Tibial nerve (tissue), 4 donors: ENCODE measurements around the gene PYGM. TPM values are rescaled to one million over a fixed set of nuclear protein-coding genes. Genes with fewer than 3 reads are reported as not detected.
A peak's percentile ranks its signal among the peaks of the same experiment; 100 is the strongest.

Experiments
- DNase-seq, 2 donors: peaks; one replicate each; pipeline ENCODE4 v3.0.0-alpha.2; 2019; ENCODE audit warnings: low spot score in 2 of 2
- H3K27ac ChIP-seq, 4 donors: fragments of 200-600 bp; sonication (generic) in 3 of 4; one replicate each; pipeline ENCODE4 v1.5.1; 2017 to 2019; ENCODE audit warnings: mild to moderate bottlenecking in 1 of 4
- H3K27me3 ChIP-seq, 2 donors: fragments of 200-600 bp; sonication (generic) in 1 of 2; one replicate each; pipeline versions ENCODE4 v1.5.1 to v1.6.0; 2017 to 2019
- H3K36me3 ChIP-seq, 3 donors: fragments of 200-600 bp; sonication (generic); one replicate each; pipeline ENCODE4 v1.5.1; 2018 to 2019
- H3K4me1 ChIP-seq, 4 donors: fragments of 200-600 bp; sonication (generic) in 3 of 4; one replicate each; pipeline ENCODE4 v1.5.1; 2017 to 2019
- H3K4me3 ChIP-seq, 4 donors: fragments of 200-600 bp; sonication (generic) in 3 of 4; one replicate each; pipeline ENCODE4 v1.5.1; 2017 to 2019; ENCODE audit warnings: mild to moderate bottlenecking in 1 of 4, moderate library complexity in 1 of 4
- H3K9me3 ChIP-seq, 4 donors: fragments of 200-600 bp; sonication (generic) in 3 of 4; one replicate each; pipeline ENCODE4 v1.5.1; 2017 to 2019
- EP300 ChIP-seq, 2 donors: sonication (generic); formaldehyde crosslinking; IDR thresholded peaks; one replicate each; pipeline ENCODE4 v1.6.1; 2017; ENCODE audit warnings: antibody characterized with exemption in 2 of 2, mild to moderate bottlenecking in 1 of 2
- POLR2A ChIP-seq, 2 donors: fragments of 450-650 bp; IDR thresholded peaks; one replicate each; pipeline ENCODE4 v1.6.1; 2017; ENCODE audit warnings: antibody characterized with exemption in 2 of 2, mild to moderate bottlenecking in 2 of 2, moderate library complexity in 2 of 2
- WGBS, 2 donors: methylation state at CpG; one replicate each; pipeline ENCODE4 v1.1.5; 2018; 5-methylcytosine and 5-hydroxymethylcytosine counted together
- total RNA-seq, 4 donors: library from RNA; depleted of rRNA; stranded (reverse); fragments of >200 nt; gene quantifications; one replicate each; pipeline ENCODE4 v1.1.0, GENCODE V29; 2016
- TF ChIP-seq, protein P1 (sequence below), 5 experiments: fragments of 200-600 bp in 3 of 5; fragments of 450-650 bp in 2 of 5; sonication (generic) in 3 of 5; IDR thresholded peaks; one replicate each; pipeline ENCODE4 v1.5.1; 2016 to 2019; ENCODE audit warnings: antibody characterized with exemption in 5 of 5, mild to moderate bottlenecking in 3 of 5, moderate library complexity in 2 of 5

Gene PYGM
- total RNA-seq, 4 donors from 2014 or later = 2.1 to 18.6 (median 9.9) TPM

DNA sequence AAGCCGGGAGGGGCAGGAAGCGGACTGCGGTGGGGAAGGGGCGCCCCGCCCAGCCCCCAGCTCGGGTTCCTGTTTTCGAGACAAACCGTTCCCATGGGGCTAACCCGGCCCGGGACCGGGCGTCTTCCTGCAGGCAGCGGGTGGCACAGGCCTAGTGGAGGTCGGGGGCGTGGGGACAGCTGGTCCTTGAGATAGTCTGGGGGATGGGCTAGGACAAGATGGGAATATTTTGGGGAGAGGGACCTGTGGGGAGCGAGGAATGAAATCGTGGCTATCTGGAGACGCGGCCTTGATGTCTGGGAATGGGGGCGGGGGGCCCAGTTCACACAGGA lies 14.6 kb downstream of the PYGM start:
- H3K27me3 ChIP-seq = peaks cover 0 to 37% of the 10 kb centered on the region in 2 donors
- WGBS, 2 donors = 0% methylated on average over 13 to 15 of the region's 20 CpGs
- H3K36me3 ChIP-seq = peaks cover 0 to 4% (median 0%) of the 10 kb centered on the region in 3 donors
- DNase-seq = peak; percentile 41 to 47
- TF ChIP-seq POLR2A (IDR thresholded peaks at IDR 0.05) (no peak), EP300 (IDR thresholded peaks at IDR 0.05) (no peak)
- TF ChIP-seq, protein P1, sequence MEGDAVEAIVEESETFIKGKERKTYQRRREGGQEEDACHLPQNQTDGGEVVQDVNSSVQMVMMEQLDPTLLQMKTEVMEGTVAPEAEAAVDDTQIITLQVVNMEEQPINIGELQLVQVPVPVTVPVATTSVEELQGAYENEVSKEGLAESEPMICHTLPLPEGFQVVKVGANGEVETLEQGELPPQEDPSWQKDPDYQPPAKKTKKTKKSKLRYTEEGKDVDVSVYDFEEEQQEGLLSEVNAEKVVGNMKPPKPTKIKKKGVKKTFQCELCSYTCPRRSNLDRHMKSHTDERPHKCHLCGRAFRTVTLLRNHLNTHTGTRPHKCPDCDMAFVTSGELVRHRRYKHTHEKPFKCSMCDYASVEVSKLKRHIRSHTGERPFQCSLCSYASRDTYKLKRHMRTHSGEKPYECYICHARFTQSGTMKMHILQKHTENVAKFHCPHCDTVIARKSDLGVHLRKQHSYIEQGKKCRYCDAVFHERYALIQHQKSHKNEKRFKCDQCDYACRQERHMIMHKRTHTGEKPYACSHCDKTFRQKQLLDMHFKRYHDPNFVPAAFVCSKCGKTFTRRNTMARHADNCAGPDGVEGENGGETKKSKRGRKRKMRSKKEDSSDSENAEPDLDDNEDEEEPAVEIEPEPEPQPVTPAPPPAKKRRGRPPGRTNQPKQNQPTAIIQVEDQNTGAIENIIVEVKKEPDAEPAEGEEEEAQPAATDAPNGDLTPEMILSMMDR (IDR thresholded peaks at IDR 0.05) = no peak
- peaks cover 0 to 52% (median 34%) of the 10 kb centered on the region in 4 donors for H3K4me1 ChIP-seq
- H3K4me3 ChIP-seq = peak overlapping the region; percentile 35 to 57 (median 46)
- H3K27ac ChIP-seq = peak overlapping the region; percentile 61 to 93 (median 87)
- no peaks in the 10 kb centered on the region for H3K9me3 ChIP-seq

DNA sequence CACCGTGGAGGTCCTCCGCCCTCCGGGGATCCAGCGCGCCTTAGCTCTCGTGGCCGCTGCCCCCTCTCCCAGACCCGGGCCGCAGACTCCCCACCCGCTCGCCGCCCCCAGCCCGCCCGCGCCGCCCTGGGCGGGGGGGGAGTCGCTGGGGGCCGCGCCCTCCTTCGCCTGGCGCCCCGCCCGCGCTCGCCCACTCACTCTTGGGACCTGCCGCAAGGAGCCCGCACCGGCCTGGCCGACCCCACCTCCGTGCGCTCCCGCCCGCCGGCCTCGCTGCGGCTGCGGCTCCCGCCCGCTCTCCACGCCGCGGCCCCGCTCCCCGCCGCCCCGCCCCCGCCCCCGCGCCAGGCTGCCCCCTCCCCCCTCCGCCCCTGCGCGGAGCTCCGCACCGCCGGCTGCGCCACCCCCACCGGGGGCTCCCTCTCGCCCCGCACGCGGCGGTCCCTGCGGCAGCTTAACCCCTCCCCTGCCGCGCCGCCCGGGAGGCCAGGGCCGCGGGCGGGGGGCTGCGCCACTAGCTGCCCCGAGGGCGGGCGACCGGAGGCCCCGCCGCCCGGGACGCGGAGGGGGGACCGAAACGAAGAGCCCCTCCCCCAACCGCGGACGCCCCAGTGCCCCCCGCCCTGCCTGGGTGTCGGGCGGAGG lies 15.1 kb downstream of the PYGM start:
- no peaks in the 10 kb centered on the region for H3K9me3 ChIP-seq
- peak overlapping the region; percentile 35 to 72 (median 56) for H3K4me3 ChIP-seq
- TF ChIP-seq, protein P1 (IDR thresholded peaks at IDR 0.05) = no peak
- TF ChIP-seq EP300 (IDR thresholded peaks at IDR 0.05) = no peak
- TF ChIP-seq POLR2A (IDR thresholded peaks at IDR 0.05) = no peak
- H3K36me3 ChIP-seq = peaks cover 0 to 7% (median 0%) of the 10 kb centered on the region in 3 donors
- 0 to 1% methylated on average over 16 to 37 of the region's 89 CpGs for WGBS, 2 donors
- peaks cover 0 to 52% (median 34%) of the 10 kb centered on the region in 4 donors for H3K4me1 ChIP-seq
- peak overlapping the region; percentile 61 to 93 (median 87) for H3K27ac ChIP-seq
- DNase-seq = no peak
- peaks cover 0 to 37% of the 10 kb centered on the region in 2 donors for H3K27me3 ChIP-seq

DNA sequence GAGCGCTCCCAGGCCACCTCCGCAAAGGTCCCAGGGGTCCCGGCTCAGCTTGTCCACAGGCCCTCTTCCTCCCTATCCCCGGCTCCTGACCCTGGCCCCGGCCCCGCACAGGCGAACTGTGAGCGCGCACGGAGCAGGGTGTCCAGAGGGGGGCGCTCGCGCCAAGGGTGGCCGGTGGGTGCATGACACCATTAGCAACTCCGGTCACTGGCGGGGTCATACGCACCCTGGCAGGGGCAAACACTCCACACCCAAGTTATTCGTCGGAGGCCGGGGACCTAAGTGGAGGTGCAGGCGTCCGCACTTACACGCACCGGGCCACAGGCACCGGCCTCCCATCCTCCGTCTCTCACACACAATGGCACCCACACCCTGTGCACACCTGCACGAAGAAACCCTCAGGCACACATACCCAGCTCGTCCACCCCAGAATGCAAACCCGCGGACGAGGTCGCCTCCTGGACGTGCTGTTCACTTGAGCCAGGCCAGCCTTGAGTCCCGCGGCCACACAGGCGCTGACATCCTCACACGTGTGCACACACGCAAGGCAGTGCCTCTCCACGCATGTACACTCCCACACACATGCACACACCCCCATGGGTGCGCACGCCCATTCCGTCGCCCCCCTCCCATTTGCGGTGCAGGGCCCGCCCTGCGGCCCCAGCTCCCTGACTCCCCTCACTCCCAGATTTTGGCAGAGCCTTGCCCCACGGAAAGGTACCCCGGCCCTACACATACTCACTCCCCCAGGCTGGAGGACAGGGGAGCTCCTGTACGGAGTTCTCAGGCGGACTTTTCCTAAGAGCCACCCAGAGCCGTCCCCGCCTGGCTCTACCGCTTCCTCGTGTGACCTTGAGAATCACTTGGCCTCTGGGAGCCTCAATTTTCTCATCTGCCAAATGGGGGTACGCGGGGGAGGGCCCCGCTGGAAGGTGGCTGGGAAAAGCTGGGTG lies 15.9 kb downstream of the PYGM start, which contains the start of gene RASGRP2:
Gene RASGRP2 (minus strand): TSS at position 552 of the 953 bp plus-strand sequence. CDS start 1,276 bp downstream, outside the sequence.
- DNase-seq = peak; percentile 56 to 68
- peak within 1 kb of the TSS; percentile 66 to 93 (median 87) for H3K27ac ChIP-seq
- H3K4me3 ChIP-seq = peak within 1 kb of the TSS; percentile 35 to 72 (median 56)
- peaks cover 0 to 37% of the 10 kb centered on the region in 2 donors for H3K27me3 ChIP-seq
- TF ChIP-seq POLR2A (IDR thresholded peaks at IDR 0.05) (no peak), EP300 (IDR thresholded peaks at IDR 0.05) (peak in 1 of 2 donors; percentile 20)
- TF ChIP-seq, protein P1 (IDR thresholded peaks at IDR 0.05) = peak; percentile 51 to 75 (median 70)
- no peaks in the 10 kb centered on the region for H3K9me3 ChIP-seq
- H3K4me1 ChIP-seq = peaks cover 0 to 52% (median 34%) of the 10 kb centered on the region in 4 donors
- 2 to 3% methylated on average over 28 to 56 of the region's 57 CpGs for WGBS, 2 donors
- peaks cover 0 to 11% (median 0%) of the 10 kb centered on the region in 3 donors for H3K36me3 ChIP-seq

DNA sequence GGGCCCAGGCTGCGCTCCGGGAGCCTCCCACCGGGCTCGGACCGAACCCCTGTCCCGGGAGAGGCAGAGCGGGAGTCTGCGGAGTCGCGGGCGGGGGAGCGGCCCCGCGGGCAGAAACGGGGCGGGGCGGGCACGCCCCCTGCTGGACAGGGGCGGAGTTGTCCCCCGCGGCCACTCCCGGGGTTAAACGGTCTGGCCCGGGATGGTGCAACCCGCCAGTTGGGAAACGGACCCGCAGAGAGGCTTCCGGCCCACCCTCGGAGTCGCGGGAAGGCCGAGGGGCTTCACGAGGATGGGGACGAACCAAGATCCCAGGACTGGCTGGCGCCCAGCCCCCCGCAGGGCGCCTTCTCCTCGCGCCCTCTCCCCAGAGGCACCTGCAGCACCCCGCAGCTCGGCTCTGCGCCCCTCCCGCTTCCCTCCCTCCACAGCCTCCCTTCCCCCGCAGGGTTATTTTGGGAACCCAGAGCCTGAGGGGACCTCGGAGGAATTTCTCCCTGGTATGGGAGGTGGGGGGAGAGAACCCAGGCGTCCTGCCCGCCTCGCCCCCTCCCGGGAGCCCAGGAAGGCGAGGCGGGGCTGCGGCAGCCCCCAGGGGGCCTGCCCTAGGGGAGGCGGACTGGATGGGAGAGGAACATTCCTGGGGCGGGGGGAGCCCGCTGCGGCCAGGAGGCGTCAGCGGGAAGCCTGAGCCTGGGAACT lies 16.7 kb downstream of the PYGM start:
- peak; percentile 57 to 64 for DNase-seq
- no peak for TF ChIP-seq POLR2A (IDR thresholded peaks at IDR 0.05)
- TF ChIP-seq, protein P1 (IDR thresholded peaks at IDR 0.05) = peak; percentile 70 to 86 (median 80)
- Histone ChIP-seq H3K9me3 (no peaks in the 10 kb centered on the region), H3K27ac (peak overlapping the region; percentile 66 to 89 (median 86)), H3K4me1 (peaks cover 0 to 52% (median 34%) of the 10 kb centered on the region in 4 donors), H3K36me3 (peaks cover 0 to 15% (median 0%) of the 10 kb centered on the region in 3 donors), H3K27me3 (peaks cover 0 to 37% of the 10 kb centered on the region in 2 donors), H3K4me3 (peak overlapping the region; percentile 35 to 72 (median 56))
- WGBS, 2 donors = 1 to 2% methylated on average over 32 of the region's 58 CpGs
